Measurements from ENCODE around the gene XRCC4.
"Not testable (repeated sequence)": the region's sequence is repeated elsewhere in the genome, so short reads cannot be mapped to it uniquely, and the experiment has no call there.

Gene XRCC4

DNA sequence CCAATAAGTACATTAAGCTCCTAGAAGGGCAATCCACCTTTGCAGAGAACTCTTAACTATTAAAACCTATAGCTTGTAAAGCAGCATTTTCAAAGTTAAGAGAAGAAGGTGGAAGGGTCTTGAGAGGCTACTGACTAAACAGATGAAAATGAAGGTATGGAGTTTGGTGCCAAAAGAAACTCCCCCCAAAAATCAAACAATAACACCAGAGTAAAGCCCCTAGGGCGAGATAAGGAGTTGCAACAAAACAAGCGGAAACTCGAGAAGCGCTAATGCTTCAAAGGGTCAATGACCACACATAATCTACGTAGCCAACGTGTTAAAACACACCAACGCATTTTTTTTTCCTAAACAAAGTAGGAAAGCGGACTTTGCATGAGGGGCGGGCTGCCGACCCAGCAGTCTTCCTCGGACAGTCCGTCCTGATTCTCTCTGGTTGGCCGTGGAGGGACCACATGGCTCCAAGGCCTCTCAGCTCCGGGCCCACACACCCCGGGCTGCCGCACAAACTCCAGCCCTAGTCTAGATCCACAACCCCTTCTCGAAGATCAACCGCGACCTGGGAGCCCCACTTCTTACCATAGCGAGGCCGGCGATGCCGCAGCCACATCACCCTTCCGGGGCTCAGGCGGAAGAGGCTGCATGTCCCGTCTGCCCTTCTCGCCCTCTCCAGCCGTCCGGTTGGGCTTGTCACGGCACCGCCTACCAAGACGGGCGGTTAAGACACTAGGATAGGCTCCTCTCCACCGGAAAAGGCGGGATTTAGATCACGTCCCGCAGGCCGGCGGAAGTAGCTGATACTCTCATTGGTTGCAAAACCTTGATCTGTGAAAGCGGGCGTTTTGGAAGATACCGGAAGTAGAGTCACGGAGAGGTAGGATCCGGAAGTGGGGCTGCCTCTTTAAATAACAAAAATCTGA, at the start of gene XRCC4, which contains the start of gene TMEM167A:
TSS of gene XRCC4 (plus strand) at position 806 of the 920 bp plus-strand sequence. CDS start 27,373 bp downstream, outside the sequence.
TSS of gene TMEM167A (minus strand) at position 653 of the 920 bp plus-strand sequence. CDS start at position 582, 71 bp downstream.
- DNase-seq: peak; percentile 78 to 94 (median 92)

DNA sequence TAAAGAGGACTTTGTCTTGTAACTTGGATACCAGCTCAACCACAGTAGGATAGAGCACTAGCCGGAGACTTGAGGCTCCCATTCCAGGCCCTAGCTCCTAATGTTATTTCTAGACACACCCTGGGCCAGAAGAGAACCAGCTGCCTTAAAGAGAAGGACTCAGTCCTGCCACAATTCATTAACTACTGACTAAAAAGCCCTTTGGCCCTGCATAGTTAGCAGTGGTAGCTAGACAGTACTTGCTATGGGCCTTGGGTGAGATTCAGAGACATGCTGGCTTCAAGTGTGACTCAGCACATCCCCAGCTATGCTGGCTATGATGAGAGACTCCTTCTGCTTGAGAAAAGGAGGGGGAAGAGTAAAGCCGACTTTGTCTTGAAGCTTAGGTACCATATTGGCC, 47.4 kb upstream of the XRCC4 start:
- no peak for DNase-seq

DNA sequence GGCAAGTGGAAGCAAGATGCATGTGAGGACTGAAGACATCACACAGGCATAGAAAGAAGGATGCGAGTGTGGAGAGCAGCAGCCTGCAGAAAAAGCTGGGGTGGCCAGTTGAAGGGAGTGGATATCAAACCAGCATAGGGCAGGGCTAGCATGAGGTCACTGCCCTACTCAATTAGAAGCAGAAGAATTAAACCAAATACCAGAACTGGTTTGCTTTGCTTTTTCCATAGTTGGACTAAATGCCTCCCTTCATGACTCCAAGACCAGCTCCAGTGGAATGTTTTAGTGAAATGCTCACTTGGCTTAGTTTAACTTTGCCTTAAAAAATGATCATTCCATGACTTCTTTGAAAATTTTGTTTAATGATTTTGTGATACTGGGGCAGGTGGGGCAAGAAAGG, 46.0 kb upstream of the XRCC4 start:
- DNase-seq: no peak

DNA sequence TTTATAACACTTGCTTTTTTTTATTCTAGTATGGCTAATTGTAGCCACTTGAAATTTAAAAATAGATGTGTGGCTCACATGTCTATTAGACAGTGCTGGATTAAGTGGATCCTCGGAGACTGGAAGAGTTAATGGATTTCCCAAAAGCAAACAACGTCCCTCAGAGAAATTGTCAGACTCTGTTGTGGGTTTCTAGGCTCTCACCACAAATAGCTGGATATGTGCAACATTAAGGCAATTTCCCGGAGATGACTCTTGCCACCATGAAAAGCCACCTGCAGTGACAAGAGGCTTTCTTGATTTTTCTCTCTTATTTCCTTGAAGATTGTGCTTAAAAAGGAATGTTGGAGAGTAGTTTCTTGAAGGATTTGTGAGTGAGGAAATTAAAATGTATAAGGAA, 43.3 kb upstream of the XRCC4 start:
- no peak for DNase-seq

DNA sequence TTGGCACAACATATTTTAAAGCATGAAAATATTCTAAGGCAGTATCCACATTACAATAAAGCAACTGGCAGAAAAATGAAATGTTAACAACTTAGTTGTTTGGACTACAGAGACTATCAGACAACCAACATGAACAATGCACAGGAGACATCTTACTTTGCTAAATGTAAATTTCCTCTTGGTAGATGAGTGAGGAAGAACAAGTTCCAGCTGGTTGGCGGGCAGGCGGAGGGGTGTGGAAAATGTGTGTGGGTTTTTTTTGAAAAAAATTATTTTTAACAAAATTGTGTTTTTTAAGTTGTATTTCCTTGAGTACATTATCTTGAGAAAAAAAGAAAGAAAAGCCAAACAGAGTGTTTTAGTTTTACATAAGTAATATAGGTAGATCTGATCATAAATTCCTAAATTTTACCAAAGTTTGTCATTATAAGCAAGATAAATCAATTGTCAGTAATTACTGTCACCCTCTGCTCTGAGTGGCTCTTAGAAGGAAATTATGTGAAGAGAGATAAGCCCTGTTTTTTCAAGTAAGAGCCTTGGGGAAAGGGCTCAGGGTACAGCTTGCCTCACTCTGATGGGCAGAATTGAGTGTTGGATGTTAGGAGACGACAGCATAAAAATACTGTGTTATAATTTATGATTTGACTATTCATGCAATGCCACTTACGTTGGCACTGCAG, 42.7 kb upstream of the XRCC4 start:
- no peak for DNase-seq

DNA sequence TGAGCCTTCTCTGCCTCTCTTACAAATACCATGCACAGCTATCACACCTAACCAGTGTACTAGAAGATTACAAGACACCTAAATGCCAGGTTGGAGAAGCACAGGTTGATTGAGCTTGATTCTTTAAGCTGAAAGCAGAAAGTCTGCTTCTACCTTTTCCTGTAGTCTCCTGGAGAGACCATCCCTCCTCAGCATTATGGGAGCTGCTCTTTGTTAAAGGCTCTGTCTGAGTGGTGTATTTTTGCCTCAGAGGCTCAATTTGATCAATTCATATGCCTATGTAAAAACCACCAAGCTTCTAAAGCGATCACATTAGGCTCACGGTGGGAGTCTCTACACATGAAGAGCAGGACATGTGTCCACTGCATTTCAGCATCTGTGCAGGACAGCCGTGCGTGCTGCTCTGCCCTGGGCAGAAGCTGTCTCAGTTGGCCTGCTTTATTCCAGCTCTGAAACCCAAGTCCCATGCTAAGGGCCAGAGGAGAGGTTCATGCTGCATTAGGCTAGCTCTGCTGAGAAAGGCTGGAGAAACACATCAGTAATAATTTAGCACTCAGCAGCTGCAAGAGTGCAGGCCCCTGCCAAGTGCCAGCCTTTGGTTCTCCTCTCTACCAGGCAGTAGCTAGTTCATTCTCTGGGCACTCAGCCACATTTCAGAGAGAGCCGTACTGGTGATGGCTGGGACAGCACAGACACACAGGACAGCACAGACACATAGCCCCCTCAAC, 41.8 kb upstream of the XRCC4 start:
- DNase-seq: no peak

DNA sequence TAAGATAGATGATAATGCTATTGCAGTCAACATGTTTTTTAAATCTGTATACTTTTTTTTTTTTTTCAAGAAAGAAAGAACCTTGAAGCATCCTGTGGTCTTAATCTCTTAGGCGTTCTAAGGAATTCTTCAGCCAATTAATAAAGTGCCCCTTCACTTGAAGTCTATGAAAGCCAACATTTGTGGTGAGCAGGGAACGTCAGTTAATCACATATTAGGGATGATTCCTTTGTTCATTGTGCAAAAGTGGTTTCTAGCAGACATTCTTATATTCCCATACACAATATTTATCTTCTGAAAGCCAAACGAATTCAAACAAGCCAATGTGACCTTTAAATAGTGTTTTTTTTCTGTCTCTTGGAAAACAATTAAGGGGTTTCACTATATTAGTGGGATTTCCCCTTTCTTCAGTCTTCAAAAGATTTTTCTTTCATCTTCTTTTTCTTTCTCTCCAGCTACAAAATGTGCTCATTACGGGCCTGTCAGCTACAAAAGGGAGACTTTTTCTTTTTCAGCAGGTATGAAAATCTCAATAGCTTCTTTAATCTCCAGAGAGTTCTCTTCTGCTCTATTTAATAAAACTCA, 40.3 kb upstream of the XRCC4 start:
- DNase-seq: no peak

DNA sequence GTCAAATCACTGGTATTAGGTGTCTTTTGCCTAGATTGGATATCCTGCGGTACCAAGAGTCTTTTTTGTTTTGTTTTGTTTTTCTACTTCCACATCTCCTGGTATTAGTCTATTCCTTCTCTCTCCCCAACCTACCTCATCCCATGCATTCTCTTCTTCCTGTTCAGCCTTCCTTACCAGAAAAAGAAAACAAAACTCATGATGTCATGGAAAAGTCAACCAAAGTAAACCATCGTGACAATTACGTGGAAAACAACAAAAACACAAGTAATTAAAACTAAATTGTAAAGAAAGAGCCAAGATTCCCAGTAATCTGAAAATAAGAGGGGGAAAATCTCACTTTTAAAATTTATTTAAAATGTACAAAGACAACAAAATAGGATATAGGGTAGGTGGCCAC, 38.4 kb upstream of the XRCC4 start:
- DNase-seq: no peak

DNA sequence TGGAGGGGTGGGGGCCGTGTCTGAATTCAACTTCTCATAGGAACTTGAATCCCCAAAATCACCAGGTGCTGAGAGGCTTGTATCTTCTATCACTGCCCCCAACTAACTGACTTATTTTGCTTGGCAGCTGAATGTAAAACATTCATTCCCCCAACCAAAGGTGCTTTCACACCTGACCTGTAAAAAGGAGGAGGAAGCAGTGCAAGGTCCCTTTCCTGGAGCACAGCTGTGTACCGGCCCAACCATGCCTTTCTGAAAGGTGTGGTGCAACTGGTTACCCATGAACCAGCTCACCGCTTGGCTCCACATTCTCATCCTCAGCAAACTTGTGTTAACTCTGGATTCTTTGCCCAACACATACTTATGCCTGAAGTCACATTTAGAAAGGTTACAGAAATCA, 34.8 kb upstream of the XRCC4 start:
- DNase-seq: no peak

DNA sequence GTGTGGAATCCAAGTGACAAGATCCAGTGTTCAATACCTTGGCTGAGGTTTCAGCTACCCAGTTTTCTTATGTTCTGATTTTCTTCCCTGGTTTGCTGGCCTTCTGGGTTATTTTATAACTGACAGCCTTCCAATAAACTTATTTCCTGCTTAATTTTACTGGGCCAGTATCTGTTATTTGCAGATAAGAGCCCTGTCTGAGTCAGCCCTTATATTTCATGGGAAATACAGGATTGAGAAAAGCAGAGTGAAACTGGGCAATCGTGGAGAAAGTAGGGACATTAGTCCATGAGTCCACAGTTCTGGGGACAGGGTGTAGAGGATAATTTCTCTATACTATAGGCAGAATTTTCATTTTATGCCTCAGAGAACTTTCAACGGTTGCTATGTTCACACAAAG, 32.4 kb upstream of the XRCC4 start:
- DNase-seq: no peak

DNA sequence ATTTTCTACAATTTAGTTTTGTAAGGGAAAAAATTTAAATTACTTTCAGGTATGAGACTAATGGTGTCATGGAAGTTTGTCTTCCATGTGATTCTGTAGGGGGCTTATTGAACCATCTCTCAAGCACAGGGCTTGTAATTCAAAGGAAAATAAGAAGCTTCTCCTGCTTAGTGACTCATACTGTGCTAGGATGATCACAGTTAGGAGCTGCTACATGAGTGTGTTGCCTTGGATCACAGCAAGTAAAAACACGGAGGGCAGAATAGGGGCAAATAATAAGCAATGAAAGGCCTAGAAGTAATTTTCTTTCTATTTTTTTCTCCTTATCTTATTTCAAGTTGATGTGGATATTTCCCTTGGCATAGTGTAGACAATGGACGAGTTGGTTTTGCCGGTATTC, 29.1 kb upstream of the XRCC4 start:
- DNase-seq: no peak

DNA sequence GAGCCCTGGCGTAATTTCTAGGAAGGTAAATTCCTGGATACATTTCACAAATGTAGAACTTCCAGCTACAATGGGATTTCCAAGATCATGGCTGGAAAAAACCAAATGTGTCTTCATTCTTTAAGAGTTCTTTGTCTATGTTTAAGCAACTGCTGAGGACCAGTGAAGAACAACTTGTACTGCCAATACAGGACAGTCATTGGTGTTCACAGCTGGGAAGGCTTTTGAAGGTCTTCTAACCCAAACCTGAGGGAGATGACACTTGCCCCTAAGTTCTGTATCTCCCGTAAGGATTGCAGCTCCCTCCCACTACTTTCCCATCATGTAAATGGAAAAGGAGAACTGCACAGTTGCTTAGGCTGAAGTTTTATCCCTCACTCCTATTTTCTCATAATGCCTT, 28.5 kb upstream of the XRCC4 start:
- DNase-seq: no peak

DNA sequence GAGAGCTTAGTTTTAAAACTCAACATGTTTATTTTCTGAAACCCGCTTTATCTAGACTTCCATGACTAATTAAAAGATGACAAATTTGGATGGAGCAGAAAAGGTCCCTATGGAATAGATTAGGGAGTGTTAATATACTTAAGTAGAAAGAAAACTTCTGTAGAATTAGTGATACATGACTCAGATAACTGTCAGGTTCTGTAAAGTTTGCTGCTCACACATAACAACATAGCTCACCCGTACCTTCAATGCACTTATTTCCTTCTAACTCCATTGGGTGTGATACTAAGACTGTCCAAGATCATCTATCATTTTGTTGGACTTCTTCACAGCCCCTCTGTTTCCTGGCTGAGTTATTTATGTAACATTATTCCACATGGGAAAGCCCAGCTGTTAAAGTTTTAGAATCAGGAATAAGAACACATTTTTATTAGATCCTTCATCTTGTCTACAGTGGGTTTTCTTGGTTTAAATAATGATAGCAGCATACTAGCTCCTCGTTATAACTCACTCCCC, 27.9 kb upstream of the XRCC4 start:
- DNase-seq: no peak

DNA sequence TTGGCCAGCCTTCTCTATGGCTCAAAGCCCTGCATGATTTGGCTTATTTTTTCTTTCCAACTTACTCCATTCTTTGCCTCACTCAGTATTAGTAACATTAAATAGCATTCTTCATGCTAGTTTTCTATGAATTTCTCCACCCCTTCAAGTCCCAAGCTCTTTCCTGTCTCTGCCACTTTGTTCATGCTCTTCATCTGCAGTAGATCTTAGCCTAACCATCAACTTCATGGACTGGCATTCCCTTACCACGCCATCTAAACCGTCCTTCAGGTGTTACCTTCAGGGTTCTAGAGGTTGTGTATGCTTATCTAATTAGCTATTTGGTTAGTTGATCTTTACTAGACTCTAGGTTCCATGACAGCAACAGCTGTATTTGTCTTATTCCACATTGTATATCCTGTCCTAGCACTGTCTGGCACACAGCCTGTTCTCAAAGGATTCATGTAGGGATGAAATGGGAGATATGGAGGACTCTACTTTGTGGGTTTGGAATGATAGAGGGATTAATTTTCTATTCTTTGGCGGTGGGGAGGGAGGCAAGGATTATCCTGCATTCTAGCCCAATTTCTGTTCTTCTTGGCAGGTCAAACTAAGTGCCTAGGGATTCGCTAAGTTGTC, 26.5 kb upstream of the XRCC4 start:
- no peak for DNase-seq

DNA sequence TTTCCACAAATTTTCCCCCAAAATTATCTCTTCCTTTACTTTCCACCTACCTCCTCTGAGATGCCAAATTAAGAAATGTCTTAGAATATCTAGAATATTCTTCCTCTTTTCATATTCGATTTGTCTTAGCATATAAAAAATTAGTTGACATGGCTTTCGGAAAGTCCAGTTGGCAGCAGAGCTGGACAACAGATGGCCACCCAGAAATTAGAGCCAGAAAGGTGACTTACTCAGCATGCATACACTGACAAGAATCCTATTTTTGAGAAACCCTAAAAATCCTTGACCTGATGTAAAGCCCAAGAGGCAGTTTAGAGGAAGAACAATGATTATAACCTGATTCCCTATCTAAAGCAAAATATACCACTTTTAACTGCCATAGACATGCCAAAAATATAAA, 22.2 kb upstream of the XRCC4 start:
- DNase-seq: no peak

DNA sequence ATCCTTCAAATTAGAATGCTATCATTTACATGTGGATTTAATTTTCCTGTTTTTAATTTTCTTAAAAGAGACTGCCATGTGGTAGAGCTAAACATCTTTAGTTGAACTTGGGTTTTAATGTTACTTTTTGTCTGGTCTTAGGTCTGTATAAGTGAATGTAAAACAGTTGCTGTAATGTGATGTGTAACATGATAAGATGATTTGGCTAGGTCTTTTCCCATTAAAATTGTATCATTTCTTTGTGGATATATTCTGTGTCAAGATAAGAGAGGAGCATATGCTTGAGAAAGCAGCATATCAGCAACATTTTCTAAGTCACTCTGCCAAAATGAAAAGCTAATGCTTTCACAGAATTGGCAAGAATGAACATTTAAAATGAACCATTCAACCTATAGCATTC, 18.6 kb upstream of the XRCC4 start:
- no peak for DNase-seq

DNA sequence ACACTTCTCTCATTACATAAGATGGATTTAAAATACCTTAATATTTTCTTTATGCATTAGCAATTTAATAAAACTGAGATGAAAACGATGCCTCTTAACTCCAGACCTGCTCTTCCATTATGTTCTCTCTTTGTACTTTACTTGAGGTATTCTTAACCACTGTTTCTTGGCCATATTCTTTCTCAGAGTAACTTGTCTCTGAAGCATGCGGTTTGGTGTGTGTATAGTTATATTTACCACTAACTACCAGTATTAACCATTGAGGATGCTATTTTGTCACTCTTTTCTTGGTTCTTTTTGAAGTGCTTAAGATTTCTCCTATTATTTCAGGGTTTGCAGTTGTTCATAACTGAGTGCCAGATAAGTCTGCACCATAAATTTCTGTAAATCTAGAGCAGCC, 18.0 kb upstream of the XRCC4 start:
- no peak for DNase-seq

DNA sequence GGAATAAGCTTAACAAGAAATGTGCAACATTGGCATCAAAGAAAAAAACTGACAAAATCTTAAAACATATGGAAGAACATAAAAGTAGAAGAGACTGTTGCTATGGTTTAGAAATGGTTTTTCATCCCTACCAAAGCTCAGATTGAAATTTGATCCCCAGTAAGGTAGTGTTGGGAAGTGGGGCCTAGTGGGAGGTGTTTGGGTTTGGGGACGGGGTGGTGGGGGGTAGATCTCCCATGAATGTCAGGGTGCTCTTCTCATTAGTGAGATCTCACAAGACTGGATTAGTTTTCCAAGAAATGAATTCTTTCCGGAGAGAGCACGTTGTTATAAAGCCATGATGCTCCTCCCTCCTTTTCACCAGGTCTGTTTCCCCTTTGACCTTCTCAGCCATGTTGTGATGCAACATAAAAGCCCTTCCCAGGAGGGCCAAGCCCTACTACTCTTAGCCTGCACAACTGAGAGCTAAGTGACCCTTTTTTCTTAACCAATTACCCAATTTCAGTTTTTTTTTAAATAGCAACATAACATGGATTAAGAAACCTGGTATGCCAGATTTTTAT, 10.7 kb upstream of the XRCC4 start:
- DNase-seq: no peak

DNA sequence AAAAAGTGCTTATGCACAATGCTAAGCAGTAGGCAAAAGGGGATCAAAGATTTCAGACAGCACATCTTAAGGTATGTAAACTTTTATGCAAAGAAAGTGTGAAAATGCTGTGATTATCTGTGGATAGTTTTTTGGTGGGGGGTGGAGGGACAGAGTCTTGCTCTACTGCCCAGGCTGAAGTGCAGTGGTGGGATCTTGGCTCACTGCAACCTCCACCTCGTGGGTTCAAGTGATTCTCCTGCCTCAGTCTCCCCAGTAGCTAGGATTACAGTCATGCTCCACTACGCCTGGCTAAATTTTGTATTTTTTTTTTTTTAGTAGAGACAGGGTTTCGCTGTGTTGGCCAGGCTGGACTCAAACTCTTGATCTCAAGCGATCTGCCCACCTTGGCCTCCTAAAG, 10.0 kb upstream of the XRCC4 start:
- DNase-seq: not testable (repeated sequence)

DNA sequence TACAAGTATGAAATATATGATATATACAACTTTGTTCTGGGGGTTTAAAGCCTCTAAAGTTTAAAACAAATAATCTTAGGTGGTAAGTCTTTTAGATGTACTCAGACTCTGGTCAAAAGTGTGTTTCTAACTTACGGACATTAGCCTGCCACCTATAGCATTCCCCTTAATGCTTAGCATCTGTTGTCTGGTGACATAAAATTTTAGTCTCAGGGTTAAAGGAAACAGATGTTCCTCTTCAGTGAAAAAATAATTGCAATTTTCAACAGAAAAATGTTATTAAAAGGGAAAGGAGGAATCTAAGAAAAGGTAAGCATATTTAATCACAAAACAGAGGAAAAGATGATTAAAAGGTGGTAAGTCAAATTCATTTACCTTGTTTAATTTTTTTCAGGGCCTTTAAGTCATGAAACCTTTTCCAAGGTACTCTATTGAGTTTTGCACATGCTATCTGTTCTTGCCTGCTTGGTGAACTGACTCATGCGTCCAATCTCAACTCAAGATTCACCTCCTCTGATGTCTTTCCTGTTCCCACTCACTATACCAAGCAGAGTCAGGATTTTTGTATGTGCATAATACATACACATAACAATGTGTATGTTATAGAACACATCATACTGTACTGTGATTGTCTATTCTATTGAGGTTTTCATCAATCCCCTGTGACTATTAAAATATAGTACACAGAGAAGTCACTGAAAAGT, 8.1 kb upstream of the XRCC4 start:
- no peak for DNase-seq

DNA sequence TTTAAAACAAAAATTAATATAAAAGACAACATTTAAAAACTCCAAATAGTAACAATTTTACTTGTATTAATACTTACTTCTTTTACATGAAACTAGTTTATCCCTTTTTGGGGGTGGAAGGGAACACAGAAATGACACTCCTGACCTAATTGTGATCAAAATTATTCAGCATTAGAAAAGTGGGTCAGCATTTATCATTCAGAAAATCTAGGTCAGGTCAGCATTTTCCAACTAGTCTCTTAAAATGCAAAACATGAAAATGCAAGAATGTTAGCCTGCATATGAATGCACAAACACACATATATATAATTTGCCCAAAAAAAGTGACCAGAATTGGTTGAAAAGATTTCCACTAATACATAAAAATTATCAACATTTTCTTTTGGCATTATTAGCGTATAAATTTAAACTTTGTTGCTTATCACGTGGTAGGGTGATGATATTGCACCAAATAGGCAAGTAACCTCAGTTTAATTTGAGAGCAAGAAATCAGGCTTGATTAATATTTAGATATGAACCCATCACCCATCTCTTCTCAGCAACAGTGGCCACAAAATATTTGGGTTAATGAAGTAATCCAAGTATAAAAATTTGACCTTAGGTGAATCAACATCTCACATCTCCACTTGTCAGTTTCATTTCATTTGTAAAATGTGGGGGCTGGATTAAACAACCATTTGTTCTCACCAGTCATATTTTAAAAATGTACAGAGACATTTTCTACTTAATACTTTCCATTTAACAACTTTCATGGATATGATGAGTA, 5.9 kb upstream of the XRCC4 start:
- DNase-seq: no peak

Measured in stimulated activated naive CD4-positive, alpha-beta T cell (primary cell).